Aorta (tissue), 5 donors: Measurements from ENCODE around the gene RGMA. TPM values are rescaled to one million over a fixed set of nuclear protein-coding genes. Genes with fewer than 3 reads are reported as not detected.
A peak's percentile ranks its signal among the peaks of the same experiment; 100 is the strongest.
"Not testable (repeated sequence)": the region's sequence is repeated elsewhere in the genome, so short reads cannot be mapped to it uniquely, and the experiment has no call there.

ENCODE experiments used
- ATAC-seq: fragments of 200-7000 bp; cut with Tn5 transposase; one replicate; pipeline ENCODE4 v1.9.1; 2022; ENCODE audit warnings: moderate library complexity; ENCODE audit not compliant: low FRiP score
- DNase-seq, 2 donors: peaks; one replicate each; pipeline ENCODE4 v3.0.0-alpha.2; 2020
- H3K27ac ChIP-seq, 2 donors: one replicate each; pipeline ENCODE4 v1.5.1; 2013; ENCODE audit warnings: low read length in 2 of 2, mild to moderate bottlenecking in 2 of 2, moderate library complexity in 2 of 2, control low read depth in 1 of 2, inconsistent platforms in 1 of 2, low read depth in 1 of 2
- H3K27me3 ChIP-seq, 2 donors: one replicate each; pipeline ENCODE4 v1.6.1; 2013; ENCODE audit warnings: control low read depth in 1 of 2, low read length in 1 of 2, mild to moderate bottlenecking in 1 of 2, moderate library complexity in 1 of 2; ENCODE audit not compliant: insufficient read depth in 2 of 2, control insufficient read depth in 1 of 2
- H3K36me3 ChIP-seq, 2 donors: one replicate each; pipeline ENCODE4 v1.6.1; 2013; ENCODE audit warnings: control low read depth in 1 of 2, low read length in 1 of 2, mild to moderate bottlenecking in 1 of 2; ENCODE audit not compliant: insufficient read depth in 2 of 2, control insufficient read depth in 1 of 2
- H3K4me1 ChIP-seq, 2 donors: one replicate each; pipeline ENCODE4 v1.6.1; 2013; ENCODE audit warnings: low read length in 2 of 2, control low read depth in 1 of 2, mild to moderate bottlenecking in 1 of 2, moderate library complexity in 1 of 2; ENCODE audit not compliant: insufficient read depth in 2 of 2, control insufficient read depth in 1 of 2
- H3K4me3 ChIP-seq, 2 donors: one replicate each; pipeline ENCODE4 v1.5.1; 2013; ENCODE audit warnings: low read length in 2 of 2, control low read depth in 1 of 2, mild to moderate bottlenecking in 1 of 2
- H3K9me3 ChIP-seq: one replicate; pipeline ENCODE4 v1.6.1; 2013; ENCODE audit warnings: mild to moderate bottlenecking, low read length; ENCODE audit not compliant: control insufficient read depth
- WGBS, 2 donors: extraction: QIAGEN DNeasy Blood & Tissue Kit; methylation state at CpG; one replicate each; pipeline ENCODE4 v1.1.7; 2013; 5-methylcytosine and 5-hydroxymethylcytosine counted together
- intact Hi-C, 2 donors: fragments of 100-400 bp; cut with DNase I; formaldehyde crosslinking; loops; one replicate each; pipeline versions ENCODE4 v1.14.2 to v1.15.0; 2022
- polyA plus RNA-seq, 2 donors: library from polyadenylated mRNA; stranded (reverse); fragments of 200-250 nt; gene quantifications; one replicate each; pipeline ENCODE4 v1.2.3, GENCODE V29; 2013
- total RNA-seq, 2 donors: library from RNA; stranded (reverse); fragmentation: NEBNext Ultra II Directional; extraction: Animal tissue kit (Norgen Biotek cat#: 25700); gene quantifications; one replicate each; pipeline ENCODE4 v1.2.1, GENCODE V29; 2021
- donor health status: healthy with polysubstance abuse.
- donor health status: Bipolar disorder and iron deficiency.
- donor health status: DM: no; HTN: no; CAD: no.
- donor health status: DM: no; HTN: no; CAD: no.
- donor health status: DM: yes; HTN: yes; CAD: no.

RGMA gene
- total and polyA plus RNA-seq, 4 donors, result 4.4 to 50.3 (median 19.4) TPM

DNA sequence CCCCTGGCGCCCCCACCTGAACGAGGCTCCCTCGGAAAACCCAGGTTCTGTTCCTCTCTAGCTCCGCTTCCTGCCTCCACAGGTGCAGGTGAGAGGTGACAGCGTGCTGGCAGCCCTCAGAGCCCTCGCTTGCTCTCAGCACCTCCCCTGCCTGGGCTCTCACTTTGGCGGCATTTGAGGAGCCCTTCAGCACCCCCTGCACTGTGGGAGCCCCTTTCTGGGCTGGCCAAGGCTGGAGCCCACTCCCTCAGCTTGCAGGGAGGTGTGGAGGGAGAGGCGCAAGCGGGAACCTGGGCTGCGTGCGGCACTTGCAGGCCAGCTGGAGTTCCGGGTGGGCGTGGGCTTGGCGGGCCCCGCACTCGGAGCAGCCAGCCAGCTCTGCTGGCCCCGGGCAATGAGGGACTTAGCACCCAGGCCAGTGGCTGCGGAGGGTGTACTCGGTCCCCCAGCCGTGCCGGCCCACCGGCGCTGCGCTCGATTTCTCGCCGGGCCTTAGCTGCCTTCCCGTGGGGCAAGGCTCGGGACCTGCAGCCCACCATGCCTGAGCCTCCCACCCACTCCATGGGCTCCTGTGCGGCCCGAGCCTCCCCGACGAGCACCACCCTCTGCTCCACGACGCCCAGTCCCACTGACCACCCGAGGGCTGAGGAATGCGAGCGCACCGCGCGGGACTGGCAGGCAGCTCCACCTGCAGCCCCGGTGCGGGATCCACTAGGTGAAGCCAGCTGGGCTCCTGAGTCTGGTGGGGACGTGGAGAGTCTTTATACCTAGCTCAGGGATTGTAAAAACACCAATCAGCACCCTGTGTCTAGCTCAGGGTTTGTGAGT is 57.2 kb downstream of the RGMA start:
- intact Hi-C loops, result loop anchor here (5.0 to 10.0 kb wide), 5 partner anchors 41 to 1093 kb away; no protein-coding TSS in a partner anchor
- H3K4me3 ChIP-seq, H3K36me3 ChIP-seq, H3K27ac ChIP-seq, H3K27me3 ChIP-seq, H3K4me1 ChIP-seq, H3K9me3 ChIP-seq, ATAC-seq, DNase-seq: not testable (repeated sequence)
- 92 to 94% methylated on average over 43 to 44 of the region's 44 CpGs for WGBS, 2 donors

DNA sequence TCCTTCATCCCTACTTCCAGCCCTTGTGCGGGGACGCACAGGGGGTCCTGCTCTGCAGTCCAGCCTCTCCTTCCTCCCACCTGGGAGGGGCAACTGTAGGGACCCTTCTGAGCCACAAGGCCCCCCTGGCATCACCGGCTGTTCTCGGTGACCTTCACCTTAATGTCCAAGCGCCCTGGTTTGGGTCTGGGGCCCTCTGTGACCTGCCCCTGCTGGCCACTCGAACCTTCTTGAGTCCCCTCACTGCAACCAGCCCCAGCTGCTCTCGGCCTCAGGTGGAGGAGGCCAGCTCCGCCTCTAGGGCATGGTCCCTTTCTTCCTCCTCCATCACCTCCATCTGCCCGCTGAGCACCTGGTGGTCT is 57.9 kb downstream of the RGMA start:
- no peak for DNase-seq
- WGBS, 2 donors, result 67 to 70% methylated on average over 9 of the region's 9 CpGs
- H3K27ac ChIP-seq, result no peak overlapping the region

DNA sequence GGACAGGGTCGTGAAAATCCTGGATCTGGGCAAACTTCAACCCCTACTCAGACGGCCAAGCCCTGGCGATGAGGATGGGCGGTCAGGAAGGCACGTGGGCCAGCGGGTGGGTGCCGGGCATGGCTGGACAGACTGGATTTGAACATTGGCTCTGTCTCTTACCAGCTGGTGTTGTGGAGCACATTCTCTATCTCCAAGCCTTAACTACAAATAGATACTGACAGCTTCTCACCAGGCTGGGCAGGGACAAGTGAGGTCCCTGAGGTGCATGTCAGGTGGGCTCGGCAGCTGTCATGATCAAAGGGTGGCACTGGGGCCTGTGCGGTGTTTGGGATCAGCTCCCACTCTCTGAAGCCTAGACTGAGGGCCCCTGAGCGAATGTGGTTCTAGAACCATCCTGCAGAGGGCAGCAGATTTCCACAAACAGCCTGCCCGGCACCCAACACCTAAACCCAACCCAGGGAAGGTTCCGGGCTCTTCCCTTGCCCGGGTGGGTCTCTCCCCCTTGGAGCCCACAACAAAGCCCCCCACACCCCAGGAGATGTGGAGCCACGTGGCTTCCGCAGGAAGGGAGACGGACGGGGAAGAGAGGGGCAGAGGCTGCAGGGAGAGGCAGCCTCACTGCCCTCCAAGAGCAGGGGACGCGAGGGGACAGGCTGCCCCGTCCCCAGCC is 58.4 kb downstream of the RGMA start:
- Histone ChIP-seq H3K4me3 (no peak overlapping the region), H3K27me3 (no peaks in the 10 kb centered on the region), H3K9me3 (no peaks in the 10 kb centered on the region), H3K4me1 (peaks cover 0 to 2% of the 10 kb centered on the region in 2 donors), H3K36me3 (no peaks in the 10 kb centered on the region), H3K27ac (peak overlapping the region in 1 of 2 donors; percentile 23)
- 9 to 10% methylated on average over 17 to 20 of the region's 20 CpGs for WGBS, 2 donors
- peak; percentile 82 to 86 for DNase-seq
- intact Hi-C loops, result loop anchor here (5.0 to 10.0 kb wide), 5 partner anchors 42 to 1094 kb away; no protein-coding TSS in a partner anchor
- ATAC-seq, result peak; percentile 84

More for the DNA sequence above, 57.9 kb downstream of the RGMA start:
- Histone ChIP-seq H3K4me1 (peaks cover 0 to 2% of the 10 kb centered on the region in 2 donors), H3K9me3 (no peaks in the 10 kb centered on the region), H3K27me3 (no peaks in the 10 kb centered on the region), H3K36me3 (no peaks in the 10 kb centered on the region), H3K4me3 (no peak overlapping the region)
- ATAC-seq, result no peak
- intact Hi-C loops, result loop anchor here (5.0 to 10.0 kb wide), 5 partner anchors 41 to 1094 kb away; no protein-coding TSS in a partner anchor

DNA sequence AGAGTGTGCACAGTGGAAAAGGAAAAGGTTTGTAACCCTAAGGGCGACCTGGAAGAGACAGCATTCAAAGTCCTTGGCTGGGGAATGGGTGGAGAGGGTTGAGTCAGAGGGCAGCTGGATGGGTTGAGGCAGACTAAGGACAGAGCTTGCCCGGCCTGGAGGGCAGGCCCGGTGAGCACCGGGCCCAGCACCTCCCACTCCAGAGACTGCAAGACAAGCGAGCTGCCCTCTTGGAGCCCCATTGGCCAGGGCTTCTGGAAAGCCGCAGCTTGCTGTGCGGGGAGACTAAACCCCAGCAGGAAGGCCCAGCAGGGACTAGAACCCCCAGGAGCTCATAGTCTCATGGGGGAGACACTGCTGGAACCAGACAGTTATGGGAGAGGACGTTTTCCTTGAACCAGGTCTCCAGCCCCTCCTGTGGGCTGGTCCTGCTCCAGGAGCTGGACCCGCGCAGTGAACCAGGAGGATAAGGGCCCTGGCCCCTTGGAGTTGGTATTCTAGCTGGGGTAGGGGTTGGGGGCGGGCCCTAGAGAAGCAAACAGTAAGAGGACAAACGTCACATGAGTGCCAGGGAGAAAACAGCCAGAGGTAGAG is 59.1 kb downstream of the RGMA start:
- Histone ChIP-seq H3K4me3 (no peak overlapping the region), H3K36me3 (peaks cover 0 to 2% of the 10 kb centered on the region in 2 donors), H3K27ac (peak overlapping the region; percentile 23 to 92), H3K27me3 (no peaks in the 10 kb centered on the region), H3K9me3 (no peaks in the 10 kb centered on the region), H3K4me1 (peaks cover 0 to 2% of the 10 kb centered on the region in 2 donors)
- peak; percentile 10 for ATAC-seq
- DNase-seq, result no peak
- 32% methylated on average over 12 of the region's 12 CpGs for WGBS, 2 donors
- intact Hi-C loops, result loop anchor here (5.0 to 10.0 kb wide), 6 partner anchors 42 to 1095 kb away; no protein-coding TSS in a partner anchor

DNA sequence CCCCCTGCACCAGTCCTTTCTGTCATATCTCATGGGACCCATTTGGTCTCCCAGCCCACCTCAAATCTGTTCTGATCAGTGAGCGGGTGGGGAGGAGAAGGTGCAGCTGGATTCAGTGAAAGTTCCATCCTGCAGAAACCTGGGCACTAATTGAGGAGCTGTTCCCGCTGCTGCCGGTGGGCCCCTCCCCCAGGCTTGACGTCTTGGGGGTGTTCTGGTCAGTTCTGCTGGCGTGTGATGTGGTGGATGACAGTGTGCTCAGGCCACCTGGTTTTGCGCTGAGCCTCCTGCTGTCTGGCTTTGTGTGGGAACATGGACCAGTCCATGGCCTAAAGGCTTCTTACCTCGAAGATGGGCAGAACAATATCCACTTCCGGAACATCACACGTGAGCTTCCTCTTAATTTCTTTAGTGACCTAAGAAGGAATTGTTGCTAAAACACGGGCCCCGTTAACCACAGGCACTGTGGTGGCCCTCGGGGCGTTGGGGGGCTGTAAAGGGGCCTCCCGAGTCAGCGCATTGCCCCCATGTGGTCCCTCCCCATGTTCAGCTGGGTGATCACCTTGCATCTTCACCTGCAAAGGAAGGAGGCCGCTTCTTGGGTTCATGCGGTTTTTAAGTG is 59.7 kb downstream of the RGMA start:
- Histone ChIP-seq H3K27me3 (no peaks in the 10 kb centered on the region), H3K36me3 (peaks cover 0 to 5% of the 10 kb centered on the region in 2 donors), H3K4me3 (no peak overlapping the region), H3K27ac (peak overlapping the region; percentile 4 to 92), H3K4me1 (peaks cover 0 to 2% of the 10 kb centered on the region in 2 donors), H3K9me3 (no peaks in the 10 kb centered on the region)
- ATAC-seq (peak; percentile 24), DNase-seq (no peak)
- intact Hi-C loops, result loop anchor here in 1 of 2 donors (5.0 kb wide), 1 partner anchor 232 kb away; no protein-coding TSS in a partner anchor
- 44 to 49% methylated on average over 17 of the region's 17 CpGs for WGBS, 2 donors

DNA sequence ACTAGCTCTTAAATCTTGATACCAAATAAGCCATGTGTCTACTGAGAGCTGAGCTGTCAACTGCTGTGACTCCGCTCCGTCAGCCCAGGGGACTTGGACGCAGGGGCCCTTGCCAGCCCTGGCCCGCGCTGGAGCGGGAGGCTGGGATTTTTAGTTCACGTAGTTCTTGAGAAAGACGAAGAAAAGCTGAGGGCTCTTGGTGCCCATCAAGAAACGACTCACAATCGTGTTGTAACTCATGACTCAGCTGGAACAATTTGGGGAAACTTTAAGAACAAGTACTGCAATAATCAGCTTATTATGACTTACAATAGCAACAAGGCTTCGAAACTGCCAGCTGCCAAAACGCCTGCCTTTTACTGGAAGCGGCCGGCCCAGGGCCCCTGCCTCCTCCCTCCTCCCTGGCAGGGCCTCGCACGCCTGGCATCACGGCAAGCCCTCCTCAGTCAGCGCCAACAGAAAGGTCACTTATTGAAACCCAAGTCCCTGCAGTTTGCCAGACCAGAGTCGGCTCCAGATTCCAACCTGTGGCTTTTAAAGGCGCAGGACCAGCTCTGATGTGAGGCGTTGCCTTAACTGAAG is 60.3 kb downstream of the RGMA start:
- ATAC-seq, result peak; percentile 89
- intact Hi-C loops, result loop anchor here in 1 of 2 donors (5.0 kb wide), 1 partner anchor 231 kb away; no protein-coding TSS in a partner anchor
- no peak overlapping the region for H3K4me3 ChIP-seq

DNA sequence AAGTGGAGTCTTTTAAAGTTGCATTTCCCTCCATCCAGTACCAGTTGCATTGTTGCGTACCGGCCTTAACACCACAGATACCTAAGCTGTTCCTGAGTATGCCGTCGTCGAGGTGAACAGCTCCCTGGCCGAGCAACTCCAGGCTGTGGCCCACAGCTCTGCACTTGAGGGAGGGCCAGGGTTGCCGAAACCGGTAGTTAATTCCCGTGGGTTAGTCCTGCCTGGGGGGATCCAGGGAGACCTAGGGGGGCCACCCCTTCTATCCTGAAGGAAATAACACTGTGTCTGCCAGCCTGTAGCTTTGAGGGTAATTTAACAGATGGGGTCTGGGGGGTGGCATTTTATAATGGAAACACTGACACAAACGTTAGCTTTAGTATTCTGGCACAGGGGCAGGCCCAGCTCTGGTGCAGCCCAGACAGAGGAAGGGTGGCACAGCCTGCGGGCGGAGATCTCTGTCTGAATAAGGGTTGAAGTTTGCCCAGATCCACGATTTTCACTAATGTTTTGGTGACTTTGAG is 60.8 kb downstream of the RGMA start:
- WGBS, 2 donors, result 8% methylated on average over 13 of the region's 13 CpGs
- Histone ChIP-seq H3K4me3 (no peak overlapping the region), H3K36me3 (peaks cover 0 to 5% of the 10 kb centered on the region in 2 donors), H3K4me1 (peaks cover 0 to 2% of the 10 kb centered on the region in 2 donors), H3K27ac (peak overlapping the region; percentile 45 to 90), H3K27me3 (no peaks in the 10 kb centered on the region), H3K9me3 (no peaks in the 10 kb centered on the region)
- peak; percentile 3 for ATAC-seq
- intact Hi-C loops, result loop anchor here in 1 of 2 donors (5.0 kb wide), 1 partner anchor 231 kb away; no protein-coding TSS in a partner anchor
- no peak for DNase-seq

More for the DNA sequence above, 60.3 kb downstream of the RGMA start:
- H3K27ac ChIP-seq, result peak overlapping the region; percentile 4 to 92
- 1 to 6% methylated on average over 21 of the region's 21 CpGs for WGBS, 2 donors
- no peaks in the 10 kb centered on the region for H3K27me3 ChIP-seq
- DNase-seq, result peak; percentile 96
- peaks cover 0 to 2% of the 10 kb centered on the region in 2 donors for H3K4me1 ChIP-seq
- no peaks in the 10 kb centered on the region for H3K9me3 ChIP-seq
- peaks cover 0 to 5% of the 10 kb centered on the region in 2 donors for H3K36me3 ChIP-seq
